ENCODE results near the gene NPIPA1.
"Not testable (repeated sequence)": the region's sequence is repeated elsewhere in the genome, so short reads cannot be mapped to it uniquely, and the experiment has no call there.

Gene NPIPA1

DNA sequence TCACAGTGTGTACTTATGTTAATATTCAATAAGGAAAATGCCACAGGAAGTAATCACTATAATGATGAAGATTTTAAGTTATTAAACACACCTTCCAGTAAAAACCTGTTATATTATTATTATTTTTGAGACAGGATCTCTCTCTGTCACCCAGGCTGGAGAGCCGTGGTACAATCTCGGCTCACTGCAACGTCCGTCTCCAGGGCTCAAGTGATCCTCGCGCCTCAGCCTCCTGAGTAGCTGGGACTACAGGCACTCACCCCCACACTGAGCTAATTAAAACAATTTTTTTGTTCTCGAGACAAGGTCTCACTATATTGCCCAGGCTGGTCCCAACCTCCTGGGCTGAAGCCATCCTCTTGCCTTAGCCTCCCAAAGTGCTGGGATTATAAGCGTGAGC, 41.0 kb downstream of the NPIPA1 start:
- not testable (repeated sequence) for DNase-seq

DNA sequence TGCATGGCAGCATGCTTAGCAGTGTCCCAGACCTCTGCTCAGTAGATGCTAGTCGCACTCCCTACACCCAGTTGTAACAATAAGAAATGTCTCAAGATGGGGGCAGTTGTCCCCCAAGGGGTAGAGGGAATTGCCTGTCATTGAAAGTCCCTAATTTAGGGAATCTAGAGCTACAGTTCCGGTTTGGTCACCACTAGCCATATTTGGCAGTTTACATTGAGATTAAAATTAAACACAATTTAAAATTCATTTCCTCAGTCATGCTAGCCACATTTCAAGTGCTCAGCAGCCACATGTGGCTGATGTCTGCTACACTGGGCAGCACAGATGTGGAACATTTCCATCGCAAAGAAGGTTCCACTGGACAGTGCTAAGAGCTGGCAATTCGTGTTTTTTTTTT, 41.7 kb downstream of the NPIPA1 start:
- not testable (repeated sequence) for DNase-seq

DNA sequence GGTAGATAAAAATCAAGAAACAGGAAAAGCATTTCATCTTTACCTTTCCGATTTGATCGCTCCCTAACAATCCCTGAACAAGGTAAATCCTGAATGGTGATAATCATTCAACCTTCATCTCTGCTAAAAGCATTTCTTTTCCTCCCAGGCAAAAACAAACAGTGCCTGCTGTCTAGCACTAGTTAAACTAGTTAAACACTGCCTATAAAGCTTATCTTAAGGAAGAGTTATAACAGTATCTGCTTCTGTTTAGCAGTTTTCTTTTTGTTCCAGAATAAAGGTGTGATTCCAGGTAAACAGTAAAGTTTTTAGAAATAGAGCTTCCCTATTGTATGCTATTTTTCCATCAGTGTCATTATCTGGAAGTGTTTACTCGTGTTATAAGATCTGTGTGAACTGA, 44.0 kb downstream of the NPIPA1 start:
- not testable (repeated sequence) for DNase-seq

DNA sequence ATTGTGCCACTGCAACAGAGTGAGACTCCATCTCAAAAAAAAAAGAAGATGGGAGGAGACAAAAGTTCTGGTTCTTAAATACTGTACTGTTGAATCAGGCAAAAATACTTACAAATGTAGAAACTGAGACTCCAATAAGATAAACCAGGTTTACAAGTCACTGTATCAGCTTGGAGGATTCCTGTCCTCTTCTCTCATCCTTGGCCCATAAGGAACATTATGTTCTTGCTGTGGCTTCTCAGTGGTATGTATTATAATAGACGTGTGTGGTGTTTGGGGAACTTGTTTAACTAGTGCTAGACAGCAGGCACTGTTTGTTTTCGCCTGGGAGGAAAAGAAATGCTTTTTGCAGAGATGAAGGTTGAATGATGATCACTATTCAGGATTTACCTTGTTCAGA, 45.3 kb downstream of the NPIPA1 start:
- DNase-seq: not testable (repeated sequence)

DNA sequence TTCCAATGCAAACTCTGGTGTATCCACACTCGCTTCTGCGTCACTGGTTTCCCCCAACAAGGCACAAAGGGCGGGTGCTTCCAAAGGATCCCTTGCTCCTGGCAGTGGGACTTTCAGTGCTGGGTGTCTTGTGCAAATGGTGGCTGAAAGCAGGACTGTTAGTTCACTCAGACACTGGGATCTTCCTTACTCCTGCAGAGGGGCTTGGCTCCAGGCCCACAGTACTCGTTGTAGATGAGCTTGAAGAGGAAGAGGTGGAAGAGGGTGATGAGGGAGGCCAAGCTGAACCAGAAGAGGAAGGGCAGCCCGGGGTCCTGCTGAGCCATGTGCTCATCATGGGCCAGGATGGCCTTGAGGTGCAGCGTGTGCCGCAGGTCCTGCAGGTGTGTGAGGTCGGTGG, 50.8 kb downstream of the NPIPA1 start:
- not testable (repeated sequence) for DNase-seq

DNA sequence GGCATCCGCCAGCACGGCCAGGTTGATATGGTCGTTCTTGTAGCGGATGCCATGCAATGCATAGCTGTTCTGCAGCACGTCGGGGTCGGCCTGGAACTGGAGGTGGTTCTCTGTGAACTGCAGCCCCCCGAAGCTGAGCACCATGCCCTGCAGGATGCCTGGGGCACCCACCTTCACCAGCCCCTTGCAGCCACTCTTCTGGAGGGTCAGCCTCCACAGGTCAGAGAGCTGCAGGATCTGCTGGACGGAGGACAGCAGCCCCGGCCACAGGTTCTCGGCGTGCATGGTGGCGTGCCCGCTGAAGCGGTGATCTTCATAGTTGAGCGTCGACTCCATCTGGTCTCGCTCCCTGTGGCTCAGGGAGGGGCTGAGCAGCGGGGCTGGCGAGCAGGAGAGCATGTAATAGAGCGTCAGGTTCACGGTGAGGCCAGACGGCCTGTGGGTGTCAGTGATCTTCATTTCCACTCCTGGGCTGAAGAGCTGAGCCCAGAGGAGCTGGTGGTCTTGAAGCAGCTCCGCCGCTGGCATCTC, 51.5 kb downstream of the NPIPA1 start:
- DNase-seq: peak in 1 of 14 donors; percentile 26

DNA sequence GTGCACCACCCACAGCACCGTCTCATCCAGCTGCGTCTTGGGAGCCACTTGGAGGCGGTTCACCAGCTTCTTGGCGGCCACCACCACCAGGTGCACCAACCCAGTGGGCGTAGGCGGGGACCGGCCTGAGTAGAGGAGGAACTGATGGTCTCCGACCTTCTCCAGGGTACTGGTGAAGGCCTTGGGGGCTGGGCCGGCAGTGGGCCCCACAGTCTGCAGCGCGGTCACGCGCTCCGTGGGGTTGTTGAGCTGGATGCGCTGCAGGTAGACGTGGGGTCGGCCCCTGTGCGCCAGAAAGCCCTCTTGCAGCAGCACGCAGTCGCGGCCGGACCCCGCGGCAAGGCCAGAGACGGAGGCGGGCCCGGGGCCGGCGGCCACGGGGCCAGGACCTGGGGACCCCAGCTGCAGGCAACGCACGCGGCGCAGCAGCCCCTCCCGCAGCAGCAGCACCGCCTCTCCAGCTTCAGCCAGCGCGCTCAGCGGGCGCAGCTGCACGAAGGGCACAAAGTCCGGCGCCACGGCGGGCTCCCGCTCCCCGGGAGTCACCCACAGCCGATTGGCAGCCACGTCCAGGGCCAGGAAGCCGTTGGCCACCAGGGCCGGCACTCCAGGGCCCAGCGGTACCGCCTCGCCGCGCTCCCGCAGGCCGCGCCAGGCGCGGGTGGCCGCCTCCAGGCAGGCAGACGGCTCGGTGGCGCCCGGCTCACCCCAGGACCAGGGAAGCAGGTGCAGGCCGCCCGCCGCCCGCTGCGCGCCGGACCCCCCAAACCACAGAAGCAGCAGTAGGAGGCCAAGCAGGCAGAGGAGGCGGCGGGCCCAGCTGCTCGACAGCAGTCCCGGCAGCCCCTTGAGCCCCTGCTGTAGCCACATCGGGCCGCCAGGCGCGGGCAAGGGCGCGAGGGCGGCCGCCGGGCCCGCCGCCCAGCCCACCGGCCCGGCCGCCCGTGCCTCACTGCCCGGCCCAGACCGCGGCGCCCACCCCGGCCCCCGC, 52.3 kb downstream of the NPIPA1 start:
- DNase-seq: peak in 4 of 14 donors; percentile 4 to 28 (median 13)

DNA sequence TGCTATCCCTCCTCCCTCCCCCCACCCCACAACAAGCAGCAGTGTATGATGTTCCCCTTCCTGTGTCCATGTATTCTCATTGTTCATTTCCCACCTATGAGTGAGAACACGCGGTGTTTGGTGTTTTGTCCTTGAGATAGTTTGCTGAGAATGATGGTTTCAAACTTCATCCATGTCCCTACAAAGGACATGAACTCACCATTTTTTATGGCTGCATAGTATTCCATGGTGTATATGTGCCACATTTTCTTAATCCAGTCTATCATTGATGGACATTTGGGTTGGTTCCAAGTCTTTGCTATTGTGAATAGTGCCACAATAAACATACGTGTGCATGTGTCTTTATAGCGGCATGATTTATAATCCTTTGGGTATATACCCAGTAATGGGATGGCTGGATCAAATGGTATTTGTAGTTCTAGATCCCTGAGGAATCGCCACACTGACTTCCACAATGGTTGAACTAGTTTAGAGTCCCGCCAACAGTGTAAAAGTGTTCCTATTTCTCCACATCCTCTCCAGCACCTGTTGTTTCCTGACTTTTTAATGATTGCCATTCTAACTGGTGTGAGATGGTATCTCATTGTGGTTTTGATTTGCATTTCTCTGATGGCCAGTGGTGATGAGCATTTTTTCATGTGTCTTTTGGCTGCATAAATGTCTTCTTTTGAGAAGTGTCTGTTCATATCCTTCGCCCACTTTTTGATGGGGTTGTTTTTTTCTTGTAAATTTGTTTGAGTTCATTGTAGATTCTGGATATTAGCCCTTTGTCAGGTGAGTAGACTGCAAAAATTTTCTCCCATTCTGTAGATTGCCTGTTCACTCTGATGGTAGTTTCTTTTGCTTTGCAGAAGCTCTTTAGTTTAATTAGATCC, 56.3 kb downstream of the NPIPA1 start:
- DNase-seq: not testable (repeated sequence)

DNA sequence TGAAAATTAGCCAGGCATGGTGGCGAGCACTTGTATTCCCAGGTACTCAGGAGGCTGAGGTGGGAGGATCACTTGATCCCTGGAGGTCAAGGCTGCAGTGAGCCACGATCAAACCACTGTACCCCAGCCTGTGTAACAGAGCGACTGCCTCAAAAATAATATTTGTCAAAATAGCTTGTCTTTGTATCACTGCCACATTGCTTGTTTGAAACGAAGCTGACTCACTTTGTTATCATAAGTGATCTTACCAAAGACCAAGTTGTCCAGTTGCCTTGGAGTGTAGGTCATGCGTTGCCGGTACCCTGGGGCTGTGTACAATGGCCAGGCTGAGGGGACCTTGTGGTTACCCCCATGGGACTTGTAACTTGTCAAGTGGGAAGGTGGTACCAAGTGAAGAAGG, 59.5 kb downstream of the NPIPA1 start:
- not testable (repeated sequence) for DNase-seq

DNA sequence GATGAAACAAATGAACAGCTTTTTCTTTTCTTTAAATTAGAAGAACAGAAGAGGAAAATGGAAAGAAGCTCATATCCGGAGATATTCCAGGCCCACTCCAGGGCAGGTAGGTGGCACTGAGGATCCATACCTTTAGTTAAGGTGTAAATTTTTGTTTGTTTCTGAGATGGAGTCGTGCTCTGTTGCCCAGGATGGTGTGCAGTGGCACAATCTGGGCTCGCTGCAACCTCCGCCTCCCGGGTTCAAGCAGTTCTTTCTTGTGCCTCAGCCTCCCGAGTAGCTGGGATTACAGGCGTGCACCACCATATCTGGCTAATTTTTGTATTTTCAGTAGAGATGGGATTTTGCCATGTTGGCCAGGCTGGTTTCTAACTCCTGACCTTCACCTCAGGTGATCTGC, 61.1 kb downstream of the NPIPA1 start:
- not testable (repeated sequence) for DNase-seq

- not testable (repeated sequence) for DNase-seq
Observed at GRCh38 chr16:14999845-15000244, 62.6 kb downstream of the NPIPA1 start.
